Measurements from ENCODE around the gene ZNF500. TPM values are rescaled to one million over a fixed set of nuclear protein-coding genes. Genes with fewer than 3 reads are reported as not detected.
"Not testable (repeated sequence)": the region's sequence is repeated elsewhere in the genome, so short reads cannot be mapped to it uniquely, and the experiment has no call there.

The ZNF500 gene
- polyA plus RNA-seq, 1 donor from 2014 or later = 17.8 TPM

DNA sequence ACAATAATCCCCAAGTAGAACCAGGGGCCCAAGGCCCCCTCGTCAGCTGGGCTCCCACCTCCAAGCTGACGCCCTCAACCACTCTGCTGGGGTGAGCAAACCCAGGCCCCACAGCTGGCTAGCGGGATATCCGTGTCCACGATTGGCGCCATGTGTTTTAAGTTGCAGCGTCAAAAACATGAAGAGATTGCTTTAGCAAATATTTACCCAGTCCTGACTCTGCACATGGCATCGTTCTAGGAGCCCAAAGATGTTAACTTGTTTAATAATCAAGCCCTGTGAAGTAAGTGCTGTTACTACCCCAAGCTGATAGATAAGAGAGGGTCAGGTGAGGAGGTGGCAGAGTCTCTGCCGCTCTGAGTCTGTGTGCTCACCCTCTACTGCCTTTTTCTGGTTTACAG, 21.5 kb upstream of the ZNF500 start:
- H3K4me1 Mint-ChIP-seq = peaks cover 0 to 1% (median 0%) of the 10 kb centered on the region in 3 donors
- peaks cover 5% of the 10 kb centered on the region for H3K27me3 Mint-ChIP-seq
- no peak overlapping the region for H3K4me3 Mint-ChIP-seq
- no peak overlapping the region for H3K27ac Mint-ChIP-seq
- H3K9me3 Mint-ChIP-seq = no peaks in the 10 kb centered on the region
- H3K36me3 Mint-ChIP-seq = no peaks in the 10 kb centered on the region

DNA sequence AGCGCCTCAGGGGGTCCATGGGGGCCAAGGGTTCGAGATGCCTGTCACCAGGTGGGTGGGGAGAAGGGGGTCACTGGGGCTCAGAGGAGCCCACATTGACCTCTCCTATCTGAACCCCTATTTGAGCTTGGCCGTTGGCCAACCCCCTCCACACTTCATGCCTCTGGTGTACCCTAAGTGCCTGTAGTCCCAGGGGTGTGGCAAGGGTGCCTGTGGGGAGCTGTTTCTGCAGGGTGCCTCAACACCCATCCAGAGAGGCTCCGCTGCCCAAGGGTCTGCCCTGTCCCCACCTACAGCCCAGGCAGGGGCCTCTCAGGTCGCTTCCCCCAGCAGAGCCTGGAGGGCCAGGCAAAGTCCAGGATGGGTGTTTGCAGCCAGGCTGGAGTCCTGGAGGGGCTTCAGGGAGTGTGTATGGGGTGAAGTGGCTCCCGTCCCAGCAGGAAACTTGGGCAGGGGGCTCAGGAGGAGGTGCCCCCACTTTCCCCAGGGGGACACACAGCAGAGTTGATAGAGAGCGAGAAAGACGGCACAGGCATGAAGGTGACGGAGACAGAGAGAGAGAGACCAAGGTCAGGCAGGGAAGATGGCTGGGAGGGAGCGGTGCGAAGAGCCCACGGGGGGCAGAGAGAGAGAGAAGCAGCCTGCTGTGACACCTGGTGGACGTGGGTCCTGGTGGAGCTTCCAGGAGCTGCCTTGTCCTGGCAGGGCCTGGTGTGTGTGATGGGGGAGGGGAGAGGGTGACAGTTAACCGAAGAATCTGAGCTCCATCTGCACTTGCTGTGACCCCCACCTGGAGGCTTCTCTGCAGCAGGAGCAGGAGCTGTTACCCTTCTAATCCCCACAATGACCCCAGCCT, 20.9 kb upstream of the ZNF500 start, which contains the start of gene SEPTIN12:
SEPTIN12 (minus strand) TSS at position 719 of the 856 bp plus-strand sequence; CDS start at position 19, 700 bp downstream.
- no peak within 1 kb of the TSS for H3K4me3 Mint-ChIP-seq
- peaks cover 5% of the 10 kb centered on the region for H3K27me3 Mint-ChIP-seq
- peak within 1 kb of the TSS in 1 of 3 donors; percentile 53 for H3K27ac Mint-ChIP-seq
- H3K9me3 Mint-ChIP-seq = no peaks in the 10 kb centered on the region
- H3K4me1 Mint-ChIP-seq = peaks cover 0 to 1% (median 0%) of the 10 kb centered on the region in 3 donors
- no peaks in the 10 kb centered on the region for H3K36me3 Mint-ChIP-seq

DNA sequence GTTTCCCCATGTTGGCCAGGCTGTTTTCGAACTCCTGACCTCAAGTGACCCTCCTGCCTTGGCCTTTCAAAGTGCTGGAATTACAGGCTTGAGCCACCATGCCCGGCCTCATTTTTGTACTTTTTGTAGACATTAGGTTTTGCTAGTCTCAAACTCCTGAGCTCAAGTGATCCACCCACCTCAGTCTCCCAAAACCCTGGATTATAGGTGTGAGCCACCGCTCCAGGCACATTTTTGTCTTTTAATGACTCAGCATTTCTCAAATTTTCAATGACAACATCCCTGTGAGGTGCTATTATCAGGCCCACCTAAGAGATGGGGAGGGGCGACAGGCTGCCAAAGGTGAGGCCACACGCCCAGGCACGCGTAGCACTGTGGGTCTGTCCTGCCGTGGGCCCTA, 20.1 kb upstream of the ZNF500 start:
- H3K27ac Mint-ChIP-seq = no peak overlapping the region
- peaks cover 0 to 2% (median 1%) of the 10 kb centered on the region in 3 donors for H3K4me1 Mint-ChIP-seq
- H3K27me3 Mint-ChIP-seq = peaks cover 5% of the 10 kb centered on the region
- H3K4me3 Mint-ChIP-seq = no peak overlapping the region
- H3K9me3 Mint-ChIP-seq = no peaks in the 10 kb centered on the region
- H3K36me3 Mint-ChIP-seq = no peaks in the 10 kb centered on the region

DNA sequence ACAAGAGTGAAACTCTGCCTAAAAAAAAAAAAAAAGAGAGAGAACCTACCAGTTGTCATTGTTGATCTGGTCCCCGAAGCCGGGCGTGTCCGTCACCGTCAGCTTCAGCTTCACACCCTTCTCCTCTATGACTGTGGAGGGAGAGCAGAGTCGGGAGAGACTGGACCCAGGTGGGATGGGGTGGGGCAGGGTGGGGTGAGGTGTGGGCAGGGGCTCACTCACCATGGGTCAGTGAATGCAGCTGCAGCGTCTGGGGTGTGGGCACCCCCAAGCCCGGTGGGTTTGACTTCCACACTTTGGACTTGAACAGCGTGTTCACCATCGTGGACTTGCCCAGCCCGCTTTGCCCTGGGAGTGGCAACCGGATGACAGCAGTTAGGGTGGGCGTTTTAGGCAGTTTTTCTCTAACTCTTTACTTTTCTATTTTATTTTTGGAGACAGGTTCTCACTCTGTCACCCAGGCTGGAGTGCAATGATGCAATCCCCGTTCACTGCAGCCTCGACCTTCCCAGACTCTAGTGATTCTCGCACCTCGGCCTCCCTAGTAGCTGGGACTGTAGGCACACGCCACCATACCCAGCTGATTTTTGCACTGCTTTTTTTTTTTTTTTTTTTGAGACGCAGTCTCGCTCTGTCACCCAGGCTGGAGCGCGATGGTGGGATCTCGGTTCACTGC, 18.9 kb upstream of the ZNF500 start:
- Mint-ChIP-seq H3K27ac (no peak overlapping the region), H3K4me3 (no peak overlapping the region), H3K9me3 (no peaks in the 10 kb centered on the region), H3K36me3 (no peaks in the 10 kb centered on the region), H3K27me3 (peaks cover 2% of the 10 kb centered on the region), H3K4me1 (peaks cover 0 to 2% (median 1%) of the 10 kb centered on the region in 3 donors)

DNA sequence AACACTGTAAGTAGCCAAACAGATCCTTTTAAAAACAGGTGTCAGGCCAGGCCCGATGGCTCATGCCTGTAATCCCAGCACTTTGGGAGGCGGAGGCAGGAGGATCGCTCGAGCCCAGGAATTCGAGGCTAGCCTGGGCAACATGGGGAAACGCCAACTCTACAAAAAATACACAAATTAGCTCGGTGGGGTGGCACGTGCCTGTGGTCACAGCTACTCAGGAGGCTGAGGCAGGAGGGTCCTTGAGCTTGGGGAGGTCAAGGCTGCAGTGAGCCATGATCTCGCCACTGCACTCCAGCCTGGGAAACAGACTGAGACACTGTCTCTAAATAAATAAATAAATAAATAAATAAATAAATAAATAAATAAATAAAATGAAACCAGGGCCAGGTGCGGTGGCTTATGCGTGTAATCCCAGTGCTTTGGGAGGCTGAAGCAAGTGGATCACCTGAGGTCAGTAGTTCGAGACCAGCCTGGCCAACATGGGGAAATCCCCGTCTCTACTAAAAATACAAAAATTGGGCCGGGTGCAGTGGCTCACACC, 17.6 kb upstream of the ZNF500 start:
- H3K27ac Mint-ChIP-seq = peak overlapping the region in 1 of 3 donors; percentile 62
- H3K4me1 Mint-ChIP-seq, H3K9me3 Mint-ChIP-seq, H3K27me3 Mint-ChIP-seq, H3K36me3 Mint-ChIP-seq, H3K4me3 Mint-ChIP-seq: not testable (repeated sequence)

DNA sequence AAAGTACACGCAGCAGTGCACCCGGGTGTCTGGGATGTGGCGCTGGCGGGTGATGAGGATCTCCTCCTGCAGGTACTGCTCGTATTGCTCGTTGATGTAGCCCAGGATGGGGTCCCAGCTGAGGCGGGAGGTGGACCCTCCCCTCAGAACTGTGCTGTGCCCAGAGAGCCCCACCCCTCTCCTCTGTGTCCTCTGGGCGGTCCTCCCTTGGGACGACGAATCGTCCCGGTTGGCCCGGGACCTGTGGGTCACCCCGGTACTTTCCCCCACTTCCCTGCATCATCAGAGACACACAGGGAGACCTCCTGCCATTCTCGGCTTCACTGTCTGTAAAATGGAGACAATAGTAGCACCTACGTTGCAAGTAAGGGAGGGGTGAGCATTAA, 17.0 kb upstream of the ZNF500 start:
- Mint-ChIP-seq H3K36me3 (no peaks in the 10 kb centered on the region), H3K27me3 (peaks cover 2% of the 10 kb centered on the region), H3K27ac (no peak overlapping the region), H3K4me1 (peaks cover 0 to 2% (median 1%) of the 10 kb centered on the region in 3 donors), H3K9me3 (no peaks in the 10 kb centered on the region), H3K4me3 (no peak overlapping the region)

DNA sequence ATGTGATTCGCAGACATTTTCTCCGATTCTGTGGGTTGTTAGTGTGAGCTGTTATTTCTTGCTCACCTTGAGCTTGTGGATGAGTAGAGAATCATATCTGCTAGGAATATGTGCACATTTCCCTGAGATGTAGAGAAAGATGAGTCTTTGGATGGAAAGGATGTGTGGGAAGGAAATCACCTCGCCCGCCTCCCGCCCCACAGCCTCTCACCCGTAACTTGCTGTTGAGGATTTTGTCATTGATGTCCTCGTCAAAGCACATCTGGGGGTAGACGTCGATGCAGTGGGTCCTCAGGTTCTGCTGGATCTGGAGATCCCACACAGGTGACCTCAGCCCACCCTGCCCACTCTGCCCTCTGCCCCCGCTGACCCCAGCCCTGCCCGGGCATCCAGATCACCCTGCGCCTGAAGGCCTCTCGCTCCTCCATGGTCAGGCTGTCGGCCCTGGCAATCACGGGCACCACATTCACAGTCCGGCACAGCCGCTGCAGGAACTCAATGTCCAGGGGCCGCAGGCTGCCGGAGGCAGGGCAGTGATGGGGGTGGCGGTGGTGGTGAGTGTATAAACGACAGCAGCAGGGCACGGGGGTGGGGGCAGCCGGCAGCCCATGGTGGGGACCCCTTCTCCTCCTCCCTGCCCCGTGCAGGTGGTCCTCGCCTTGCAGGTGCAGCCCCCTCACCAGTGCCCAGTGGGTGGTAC, 16.4 kb upstream of the ZNF500 start:
- peaks cover 2% of the 10 kb centered on the region for H3K27me3 Mint-ChIP-seq
- no peak overlapping the region for H3K27ac Mint-ChIP-seq
- H3K36me3 Mint-ChIP-seq = no peaks in the 10 kb centered on the region
- peaks cover 0 to 2% (median 1%) of the 10 kb centered on the region in 3 donors for H3K4me1 Mint-ChIP-seq
- H3K4me3 Mint-ChIP-seq = no peak overlapping the region
- no peaks in the 10 kb centered on the region for H3K9me3 Mint-ChIP-seq

DNA sequence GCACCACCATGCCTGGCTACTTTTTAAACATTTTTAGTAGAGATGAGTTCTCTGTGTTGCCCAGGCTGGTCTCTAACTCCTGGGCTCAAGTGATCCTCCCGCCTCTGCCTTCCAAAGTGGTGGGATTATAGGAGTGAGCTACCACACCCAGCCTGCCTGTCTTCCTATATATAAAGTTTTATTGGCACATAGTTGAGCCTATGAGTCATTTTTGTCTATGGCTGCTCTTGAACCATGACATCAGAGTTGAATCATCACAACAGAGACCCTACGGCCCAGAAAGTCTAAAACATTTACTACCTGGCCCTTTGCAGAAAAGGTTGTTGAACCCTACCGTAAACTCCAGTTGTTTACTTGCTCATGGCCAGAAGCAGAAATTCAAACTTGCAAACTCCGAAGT, 13.3 kb upstream of the ZNF500 start:
- no peaks in the 10 kb centered on the region for H3K36me3 Mint-ChIP-seq
- H3K9me3 Mint-ChIP-seq = no peaks in the 10 kb centered on the region
- H3K4me1 Mint-ChIP-seq = peaks cover 0 to 2% (median 0%) of the 10 kb centered on the region in 3 donors
- H3K4me3 Mint-ChIP-seq = no peak overlapping the region
- H3K27ac Mint-ChIP-seq = no peak overlapping the region
- peaks cover 2% of the 10 kb centered on the region for H3K27me3 Mint-ChIP-seq

DNA sequence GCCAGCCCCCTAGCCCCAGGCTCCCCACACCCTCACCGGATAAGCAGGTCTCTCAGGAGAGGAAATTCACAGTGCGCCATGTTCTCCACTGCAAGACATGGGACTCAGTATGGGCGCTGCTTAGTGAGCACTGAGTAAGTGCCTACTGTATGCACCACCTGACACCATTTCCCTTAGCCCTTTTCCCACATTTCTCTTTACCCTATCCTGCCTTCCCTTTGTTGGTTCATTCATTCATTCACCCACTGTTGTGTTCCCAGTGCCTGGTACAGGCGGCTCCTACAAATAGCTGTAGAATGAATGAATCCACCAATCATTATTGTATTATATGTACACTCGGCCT, 11.1 kb upstream of the ZNF500 start:
- Mint-ChIP-seq H3K4me3 (no peak overlapping the region), H3K36me3 (no peaks in the 10 kb centered on the region), H3K4me1 (peaks cover 0 to 2% (median 0%) of the 10 kb centered on the region in 3 donors), H3K9me3 (no peaks in the 10 kb centered on the region), H3K27me3 (no peaks in the 10 kb centered on the region), H3K27ac (no peak overlapping the region)

DNA sequence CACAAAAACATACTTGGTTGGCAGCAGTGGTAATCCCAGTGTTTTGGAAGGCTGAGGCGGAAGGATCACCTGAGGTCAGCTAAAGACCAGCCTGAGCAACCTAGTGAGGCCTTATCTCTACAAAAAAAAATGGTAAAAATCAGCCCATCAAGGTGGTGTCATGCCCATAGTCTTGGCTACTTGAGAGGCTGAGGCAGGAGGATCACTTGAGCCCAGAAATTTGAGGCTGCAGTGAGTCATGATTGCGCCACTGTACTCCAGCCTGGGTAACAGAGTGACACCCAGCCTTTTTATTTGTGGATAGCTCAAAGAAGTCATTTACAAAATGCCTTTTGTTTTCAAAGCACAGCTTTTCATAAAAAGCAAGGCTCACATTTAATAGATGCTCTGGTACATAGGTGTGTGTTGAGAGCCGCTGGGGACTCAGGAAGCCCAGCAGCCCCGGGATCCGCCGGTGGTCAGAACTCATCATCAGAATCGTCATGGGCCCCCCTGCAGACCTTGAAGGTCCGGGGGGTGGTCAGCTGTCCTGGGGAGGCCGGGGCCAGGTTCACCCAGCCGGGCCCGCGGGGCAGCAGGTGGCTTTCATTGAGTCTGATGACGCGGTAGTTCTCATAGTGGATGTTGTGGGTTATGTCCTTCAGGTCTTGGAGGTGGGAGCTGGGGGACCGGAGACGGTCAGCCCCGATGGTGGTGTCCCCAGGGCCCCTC, 10.5 kb upstream of the ZNF500 start:
- Mint-ChIP-seq H3K27me3 (no peaks in the 10 kb centered on the region), H3K27ac (no peak overlapping the region), H3K4me1 (peaks cover 0 to 2% (median 0%) of the 10 kb centered on the region in 3 donors), H3K4me3 (no peak overlapping the region), H3K36me3 (no peaks in the 10 kb centered on the region), H3K9me3 (no peaks in the 10 kb centered on the region)

DNA sequence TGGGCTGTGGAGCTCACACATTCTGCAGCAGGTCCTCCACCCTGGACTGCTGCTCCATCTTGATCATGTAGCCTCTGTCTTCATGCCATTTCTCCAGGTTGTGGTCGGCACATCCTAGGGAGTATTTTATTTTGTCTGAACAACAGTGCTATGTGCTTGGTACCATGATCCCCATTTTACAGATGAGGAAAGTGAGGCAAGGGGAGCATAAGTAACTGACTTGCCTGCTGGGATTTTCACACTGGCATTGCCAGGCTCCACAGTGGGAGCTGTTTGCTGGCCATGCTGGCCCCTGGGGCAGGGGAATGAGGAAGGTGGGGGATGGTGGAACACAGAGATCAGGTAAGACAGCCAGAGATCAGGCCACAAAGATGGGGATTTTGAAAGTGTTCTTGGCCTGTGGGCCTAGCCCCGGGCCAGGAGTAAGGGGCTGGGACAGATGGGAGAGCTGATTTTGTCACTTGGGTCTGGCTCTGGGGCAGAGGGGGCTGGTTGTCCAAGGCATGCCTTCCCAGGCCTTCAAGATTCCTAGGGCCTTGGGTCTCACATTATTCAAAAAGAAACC, 9.3 kb upstream of the ZNF500 start:
- Mint-ChIP-seq H3K36me3 (no peaks in the 10 kb centered on the region), H3K4me1 (no peaks in the 10 kb centered on the region), H3K27ac (no peak overlapping the region), H3K4me3 (no peak overlapping the region), H3K9me3 (no peaks in the 10 kb centered on the region), H3K27me3 (no peaks in the 10 kb centered on the region)

DNA sequence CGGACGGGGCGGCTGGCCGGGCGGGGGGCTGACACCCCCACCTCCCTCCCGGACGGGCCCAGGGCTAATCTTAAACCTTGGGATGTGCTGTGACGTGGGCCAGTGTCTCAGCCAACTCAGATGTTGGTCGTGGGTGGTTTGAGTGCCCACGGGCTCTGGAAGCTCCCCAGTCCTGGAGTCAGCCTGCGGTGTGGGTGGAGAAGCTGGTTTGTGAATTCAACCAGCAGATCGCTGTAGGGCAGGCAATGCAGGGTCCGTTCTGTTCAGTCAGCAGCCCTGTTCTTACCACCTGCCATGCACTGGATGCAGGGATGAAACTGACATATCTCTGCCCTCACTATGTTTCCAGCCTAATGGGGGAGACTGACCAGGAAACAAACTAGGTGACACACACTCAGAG, 8.0 kb upstream of the ZNF500 start:
- no peak overlapping the region for H3K4me3 Mint-ChIP-seq
- H3K36me3 Mint-ChIP-seq = no peaks in the 10 kb centered on the region
- H3K27me3 Mint-ChIP-seq = no peaks in the 10 kb centered on the region
- H3K27ac Mint-ChIP-seq = peak overlapping the region in 1 of 3 donors; percentile 23
- no peaks in the 10 kb centered on the region for H3K4me1 Mint-ChIP-seq
- no peaks in the 10 kb centered on the region for H3K9me3 Mint-ChIP-seq

DNA sequence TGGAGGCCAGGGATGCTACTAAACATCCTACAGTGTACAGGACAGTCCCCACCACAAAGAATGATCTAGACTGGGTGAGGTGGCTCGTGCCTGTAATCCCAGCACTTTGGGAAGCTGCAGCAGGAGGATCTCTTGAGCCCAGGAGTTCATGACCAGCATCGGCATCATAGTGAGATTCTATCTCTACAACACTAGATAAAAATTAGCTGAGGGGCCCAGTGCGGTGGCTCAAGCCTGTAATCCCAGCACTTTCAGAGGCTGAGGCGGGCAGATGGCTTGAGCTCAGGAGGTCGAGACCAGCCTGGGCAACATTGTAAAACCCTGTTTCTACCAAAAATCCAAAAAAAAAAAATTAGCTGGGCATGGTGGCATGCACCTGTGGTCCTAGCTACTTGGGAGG, 5.4 kb upstream of the ZNF500 start:
- Mint-ChIP-seq H3K27ac (no peak overlapping the region), H3K4me1 (peaks cover 5 to 15% (median 11%) of the 10 kb centered on the region in 3 donors), H3K27me3 (no peaks in the 10 kb centered on the region), H3K4me3 (no peak overlapping the region), H3K36me3 (no peaks in the 10 kb centered on the region), H3K9me3 (no peaks in the 10 kb centered on the region)

DNA sequence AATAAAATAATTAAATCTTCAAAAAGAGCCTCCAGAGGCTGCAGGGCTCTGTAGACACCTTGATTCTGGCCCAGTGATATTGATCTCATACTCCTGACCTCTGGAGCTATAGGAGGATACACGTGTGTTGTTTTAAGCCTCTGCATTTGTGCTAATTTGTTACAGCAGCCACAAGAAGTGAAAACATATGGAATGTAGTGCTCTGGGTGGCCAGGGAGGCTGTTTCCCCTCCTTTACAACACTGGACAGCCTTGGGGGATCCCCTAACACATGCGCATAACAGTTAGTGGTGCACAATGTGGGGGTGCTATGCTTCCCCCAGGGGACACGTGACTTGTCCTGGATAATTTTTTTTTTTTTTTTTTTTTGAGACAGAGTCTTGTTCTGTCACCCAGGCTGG, 4.7 kb upstream of the ZNF500 start:
- H3K9me3 Mint-ChIP-seq = no peaks in the 10 kb centered on the region
- H3K27ac Mint-ChIP-seq = peak overlapping the region in 1 of 3 donors; percentile 79
- H3K27me3 Mint-ChIP-seq = no peaks in the 10 kb centered on the region
- peak overlapping the region in 1 of 4 donors; percentile 57 for H3K4me3 Mint-ChIP-seq
- H3K4me1 Mint-ChIP-seq = peaks cover 8 to 17% (median 15%) of the 10 kb centered on the region in 3 donors
- H3K36me3 Mint-ChIP-seq = no peaks in the 10 kb centered on the region

Measured in IgD-negative memory B cell (primary cell).